Rectal smooth muscle tissue (tissue), 1 donor: Measurements from ENCODE around the gene TMEM50A.
"Not testable (repeated sequence)": the region's sequence is repeated elsewhere in the genome, so short reads cannot be mapped to it uniquely, and the experiment has no call there.

ENCODE experiments used
- H3K27ac ChIP-seq: one replicate; pipeline ENCODE4 v1.7.0; 2013; ENCODE audit warnings: low read depth, low read length, inconsistent platforms
- H3K27me3 ChIP-seq: one replicate; pipeline ENCODE4 v1.7.0; 2013; ENCODE audit warnings: low read length; ENCODE audit not compliant: control insufficient read depth, insufficient read depth
- H3K36me3 ChIP-seq: one replicate; pipeline ENCODE4 v1.7.0; 2013; ENCODE audit warnings: low read length; ENCODE audit not compliant: control insufficient read depth, insufficient read depth
- H3K4me1 ChIP-seq: one replicate; pipeline ENCODE4 v1.7.0; 2013; ENCODE audit warnings: low read length; ENCODE audit not compliant: control insufficient read depth, insufficient read depth
- H3K4me3 ChIP-seq: one replicate; pipeline ENCODE4 v1.7.0; 2013; ENCODE audit warnings: low read length
- H3K9ac ChIP-seq: one replicate; pipeline ENCODE4 v1.7.0; 2013; ENCODE audit warnings: low read length

The TMEM50A gene

GRCh38 chr1:25409641-25410427 is 71.7 kb downstream of the TMEM50A start:
- not testable (repeated sequence) for H3K27ac ChIP-seq, H3K4me3 ChIP-seq, H3K9ac ChIP-seq, H3K27me3 ChIP-seq, H3K36me3 ChIP-seq, H3K4me1 ChIP-seq
